KMS-11 (cell line): ENCODE measurements around the gene SFI1.

Experiments used
- H2AFZ ChIP-seq: fragments of 200-600 bp; sonication (generic); 2 replicates; pipeline ENCODE4 v1.6.1; 2016; ENCODE audit warnings: antibody characterized with exemption, mixed run types, low read depth
- H3K27ac ChIP-seq: fragments of 200-600 bp; sonication (generic); 2 replicates; pipeline ENCODE4 v1.6.1; 2016; ENCODE audit warnings: mild to moderate bottlenecking, mixed run types
- H3K27me3 ChIP-seq: fragments of 200-600 bp; sonication (generic); 2 replicates; pipeline ENCODE4 v1.6.1; 2017; ENCODE audit warnings: mild to moderate bottlenecking, low read depth, mixed run types, moderate library complexity; ENCODE audit not compliant: insufficient read depth
- H3K36me3 ChIP-seq: fragments of 200-600 bp; sonication (generic); 2 replicates; pipeline ENCODE4 v1.6.1; 2017; ENCODE audit warnings: mild to moderate bottlenecking, mixed run types; ENCODE audit not compliant: insufficient read depth
- H3K4me1 ChIP-seq: fragments of 200-600 bp; sonication (generic); 2 replicates; pipeline ENCODE4 v1.6.1; 2016; ENCODE audit warnings: mild to moderate bottlenecking, low read depth, mixed run types; ENCODE audit not compliant: poor library complexity, severe bottlenecking
- H3K4me2 ChIP-seq: fragments of 200-600 bp; sonication (generic); 2 replicates; pipeline ENCODE4 v1.7.0; 2016; ENCODE audit warnings: mild to moderate bottlenecking, mixed run types
- H3K4me3 ChIP-seq: fragments of 200-600 bp; sonication (generic); IDR thresholded peaks from 2 replicates; pipeline ENCODE4 v1.6.1; 2017; ENCODE audit warnings: low read depth, low read length, mixed read lengths; ENCODE audit not compliant: insufficient read depth
- H3K79me2 ChIP-seq: fragments of 200-600 bp; sonication (generic); 2 replicates; pipeline ENCODE4 v1.6.1; 2016; ENCODE audit warnings: low read depth, mixed run types; ENCODE audit not compliant: insufficient read depth
- H3K9ac ChIP-seq: fragments of 200-600 bp; sonication (generic); 2 replicates; pipeline ENCODE4 v1.6.1; 2016; ENCODE audit warnings: mild to moderate bottlenecking, mixed run types
- H4K20me1 ChIP-seq: fragments of 200-600 bp; sonication (generic); 2 replicates; pipeline ENCODE4 v1.6.1; 2016; ENCODE audit warnings: mild to moderate bottlenecking, mixed run types; ENCODE audit not compliant: insufficient read depth
- TF ChIP-seq, protein P1 (sequence below): fragments of 200-600 bp; sonication (generic); conservative IDR thresholded peaks from 2 replicates; pipeline ENCODE4 v1.6.1; 2017; ENCODE audit warnings: low read depth, mild to moderate bottlenecking, antibody characterized with exemption, low read length, moderate library complexity, mixed read lengths

The SFI1 gene

DNA sequence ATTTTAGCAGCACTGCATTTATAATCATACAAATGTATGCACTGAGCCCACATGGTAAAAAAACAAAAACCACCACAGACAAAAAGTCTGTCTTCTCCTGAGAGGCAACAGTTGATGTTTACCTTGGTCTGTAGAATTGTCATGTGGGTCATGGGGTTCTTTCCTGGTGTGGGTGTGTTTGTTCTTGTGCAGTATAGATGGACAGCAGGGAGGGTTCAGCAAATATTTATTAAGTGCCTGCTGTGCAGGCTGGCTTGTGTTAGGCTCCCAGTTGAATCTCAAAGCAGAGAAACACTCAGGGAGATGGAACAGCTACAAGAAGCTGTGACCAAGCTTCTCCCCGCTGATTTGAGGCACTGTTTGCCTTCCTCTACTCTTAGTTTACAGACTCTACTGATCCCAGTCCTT is 83.5 kb downstream of the SFI1 start:
- Histone ChIP-seq H3K36me3 (no peaks in the 10 kb centered on the region), H4K20me1 (no peaks in the 10 kb centered on the region), H3K4me3 (no peak overlapping the region), H3K4me2 (no peak overlapping the region), H3K4me1 (peaks cover 21% of the 10 kb centered on the region), H3K9ac (no peak overlapping the region), H2AFZ (no peak overlapping the region), H3K27me3 (no peaks in the 10 kb centered on the region), H3K79me2 (no peaks in the 10 kb centered on the region), H3K27ac (no peak overlapping the region)
- TF ChIP-seq, protein P1, sequence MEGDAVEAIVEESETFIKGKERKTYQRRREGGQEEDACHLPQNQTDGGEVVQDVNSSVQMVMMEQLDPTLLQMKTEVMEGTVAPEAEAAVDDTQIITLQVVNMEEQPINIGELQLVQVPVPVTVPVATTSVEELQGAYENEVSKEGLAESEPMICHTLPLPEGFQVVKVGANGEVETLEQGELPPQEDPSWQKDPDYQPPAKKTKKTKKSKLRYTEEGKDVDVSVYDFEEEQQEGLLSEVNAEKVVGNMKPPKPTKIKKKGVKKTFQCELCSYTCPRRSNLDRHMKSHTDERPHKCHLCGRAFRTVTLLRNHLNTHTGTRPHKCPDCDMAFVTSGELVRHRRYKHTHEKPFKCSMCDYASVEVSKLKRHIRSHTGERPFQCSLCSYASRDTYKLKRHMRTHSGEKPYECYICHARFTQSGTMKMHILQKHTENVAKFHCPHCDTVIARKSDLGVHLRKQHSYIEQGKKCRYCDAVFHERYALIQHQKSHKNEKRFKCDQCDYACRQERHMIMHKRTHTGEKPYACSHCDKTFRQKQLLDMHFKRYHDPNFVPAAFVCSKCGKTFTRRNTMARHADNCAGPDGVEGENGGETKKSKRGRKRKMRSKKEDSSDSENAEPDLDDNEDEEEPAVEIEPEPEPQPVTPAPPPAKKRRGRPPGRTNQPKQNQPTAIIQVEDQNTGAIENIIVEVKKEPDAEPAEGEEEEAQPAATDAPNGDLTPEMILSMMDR: no peak

DNA sequence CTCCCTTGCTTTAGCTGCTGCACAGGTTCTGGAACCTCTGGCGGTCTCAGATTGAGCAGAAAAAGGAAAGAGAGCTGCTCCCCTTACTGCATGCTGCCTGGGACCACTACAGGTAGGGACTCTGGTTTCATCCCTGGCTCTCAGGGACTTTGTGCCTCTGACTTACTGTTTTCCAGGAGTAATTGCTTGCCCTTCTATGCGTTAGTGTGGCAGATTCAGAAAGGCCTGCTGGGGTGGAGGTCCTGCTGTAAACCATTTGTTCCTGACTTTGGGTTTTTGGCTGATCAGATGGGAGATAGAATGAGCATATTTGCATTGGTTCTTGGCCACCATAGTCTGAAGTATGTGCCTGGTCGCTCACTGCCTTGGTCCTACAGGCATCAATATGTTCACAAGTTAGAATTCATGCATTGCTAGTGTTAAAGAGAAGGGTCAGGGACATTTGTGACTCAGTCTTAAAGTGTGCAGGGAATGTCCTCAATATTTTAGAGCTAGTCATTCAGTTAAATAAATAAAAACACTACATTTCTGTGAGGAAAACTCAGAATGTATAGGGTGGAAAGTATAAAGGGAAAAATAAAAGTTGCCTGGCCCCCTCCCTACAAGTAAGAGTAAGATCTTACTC is 87.6 kb downstream of the SFI1 start:
- Histone ChIP-seq H3K4me1 (peaks cover 21% of the 10 kb centered on the region), H3K36me3 (no peaks in the 10 kb centered on the region), H3K79me2 (no peaks in the 10 kb centered on the region), H2AFZ (no peak overlapping the region), H3K9ac (no peak overlapping the region), H4K20me1 (no peaks in the 10 kb centered on the region), H3K4me2 (no peak overlapping the region), H3K27ac (no peak overlapping the region), H3K4me3 (no peak overlapping the region), H3K27me3 (no peaks in the 10 kb centered on the region)
- TF ChIP-seq, protein P1: no peak

DNA sequence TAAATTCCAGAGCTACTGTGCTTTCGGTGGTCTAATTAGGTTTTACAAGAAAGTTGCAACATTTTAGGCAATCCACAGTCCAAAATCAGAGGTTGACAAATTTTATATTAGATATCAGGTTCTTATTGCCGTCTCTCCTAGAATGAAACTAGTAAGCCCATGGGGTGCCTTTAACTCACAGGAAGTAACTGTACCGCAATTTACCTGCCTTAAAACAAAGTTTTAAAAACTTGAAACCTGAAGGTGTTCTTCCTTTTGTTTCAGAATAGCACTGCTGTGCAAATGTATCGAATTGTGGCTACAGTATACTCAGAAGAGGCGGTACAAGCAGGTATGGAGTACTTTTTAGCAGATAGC is 88.4 kb downstream of the SFI1 start:
- H3K27ac ChIP-seq: no peak overlapping the region
- TF ChIP-seq, protein P1: no peak
- no peaks in the 10 kb centered on the region for H4K20me1 ChIP-seq
- H3K4me1 ChIP-seq: peaks cover 21% of the 10 kb centered on the region
- no peak overlapping the region for H3K9ac ChIP-seq
- no peaks in the 10 kb centered on the region for H3K27me3 ChIP-seq
- no peak overlapping the region for H2AFZ ChIP-seq
- H3K4me2 ChIP-seq: no peak overlapping the region
- no peak overlapping the region for H3K4me3 ChIP-seq
- H3K36me3 ChIP-seq: no peaks in the 10 kb centered on the region
- no peaks in the 10 kb centered on the region for H3K79me2 ChIP-seq

DNA sequence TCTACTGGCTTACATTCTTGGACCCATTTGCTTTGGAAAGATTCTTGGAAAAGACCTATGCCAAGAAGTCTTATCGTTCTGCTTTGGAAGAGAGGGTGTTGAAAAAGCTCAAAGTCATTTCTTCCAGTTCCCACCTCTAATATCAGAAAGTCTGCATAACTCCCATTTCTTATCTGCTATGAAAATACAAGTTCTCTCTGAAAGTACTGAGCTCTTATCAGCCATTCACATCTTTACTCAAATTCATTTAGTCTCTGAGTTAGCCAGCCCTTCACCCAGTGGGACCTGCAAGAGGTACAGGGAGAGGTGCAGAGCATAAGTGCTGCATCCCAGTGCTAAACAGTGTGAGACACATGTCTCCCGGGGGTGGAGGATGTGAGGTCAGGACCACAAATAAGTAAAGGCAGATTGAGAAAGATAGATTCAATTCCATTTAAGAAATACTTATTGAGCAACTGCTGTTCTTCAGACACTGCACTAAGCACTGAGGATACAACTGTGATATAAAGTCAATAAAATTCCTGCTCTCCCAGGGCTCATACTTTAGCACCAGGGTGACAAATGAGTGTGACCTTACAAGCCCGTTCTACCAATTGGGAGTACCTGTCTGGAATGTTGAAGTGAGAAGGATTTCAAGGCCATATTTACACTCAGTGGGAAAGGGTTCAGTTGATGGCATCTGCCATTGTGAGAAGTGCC is 89.0 kb downstream of the SFI1 start:
- Histone ChIP-seq H4K20me1 (no peaks in the 10 kb centered on the region), H3K4me2 (no peak overlapping the region), H3K9ac (no peak overlapping the region), H3K27me3 (no peaks in the 10 kb centered on the region), H3K27ac (no peak overlapping the region), H3K4me3 (no peak overlapping the region), H2AFZ (no peak overlapping the region), H3K4me1 (peaks cover 21% of the 10 kb centered on the region), H3K79me2 (no peaks in the 10 kb centered on the region), H3K36me3 (no peaks in the 10 kb centered on the region)
- TF ChIP-seq, protein P1: no peak
